ENCODE measurements around the gene BRD8. TPM values are rescaled to one million over a fixed set of nuclear protein-coding genes. Genes with fewer than 3 reads are reported as not detected.

Gene BRD8
- total RNA-seq, 1 experiment from 2014 or later: 73.4 TPM

DNA sequence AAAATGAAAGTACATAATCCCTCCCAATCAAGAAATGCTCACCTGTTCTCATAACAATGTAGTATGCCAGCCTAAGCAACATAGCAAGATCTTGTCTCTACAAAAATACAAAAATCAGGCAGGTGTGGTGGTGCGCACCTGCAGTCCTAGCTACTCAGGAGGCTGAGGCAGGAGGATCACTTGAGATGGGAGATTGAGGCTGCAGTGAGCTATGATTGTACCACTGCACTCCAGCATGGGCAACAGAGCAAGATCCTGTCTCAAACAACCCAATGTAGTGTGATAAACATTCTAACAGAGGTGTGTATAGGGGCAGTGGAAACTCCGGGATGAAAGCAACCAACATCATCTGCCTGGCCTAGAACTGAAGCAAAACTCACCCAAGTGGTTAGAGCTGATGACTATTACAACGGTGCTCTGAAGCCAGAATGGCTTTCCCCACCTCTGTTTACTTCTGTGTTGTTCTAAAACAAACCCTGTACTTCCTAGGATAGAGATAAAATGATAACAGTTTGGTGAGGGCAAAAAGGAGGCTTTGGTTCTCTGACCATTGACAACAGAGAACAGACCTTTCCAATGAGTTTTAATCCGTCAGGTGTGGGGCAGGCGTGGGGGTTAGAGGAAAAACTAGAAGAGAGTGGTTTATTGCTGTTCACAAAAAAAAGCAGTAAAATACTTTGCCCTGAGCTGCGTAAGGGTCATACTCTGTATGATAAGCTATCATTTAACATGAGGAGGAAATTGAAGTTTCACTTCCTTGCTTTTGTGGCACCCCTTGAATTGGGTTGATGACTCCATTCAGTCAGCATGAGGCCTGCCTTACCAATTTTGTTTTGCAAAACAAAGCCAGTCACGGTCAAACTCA is 75.7 kb downstream of the BRD8 start (continued):
- TF ChIP-seq HMGXB4 (CRISPR knock-in tag; IDR thresholded peaks at IDR 0.05): no peak
- TF ChIP-seq NR2C2 (CRISPR knock-in tag; IDR thresholded peaks at IDR 0.05): no peak
- TF ChIP-seq, protein P1, sequence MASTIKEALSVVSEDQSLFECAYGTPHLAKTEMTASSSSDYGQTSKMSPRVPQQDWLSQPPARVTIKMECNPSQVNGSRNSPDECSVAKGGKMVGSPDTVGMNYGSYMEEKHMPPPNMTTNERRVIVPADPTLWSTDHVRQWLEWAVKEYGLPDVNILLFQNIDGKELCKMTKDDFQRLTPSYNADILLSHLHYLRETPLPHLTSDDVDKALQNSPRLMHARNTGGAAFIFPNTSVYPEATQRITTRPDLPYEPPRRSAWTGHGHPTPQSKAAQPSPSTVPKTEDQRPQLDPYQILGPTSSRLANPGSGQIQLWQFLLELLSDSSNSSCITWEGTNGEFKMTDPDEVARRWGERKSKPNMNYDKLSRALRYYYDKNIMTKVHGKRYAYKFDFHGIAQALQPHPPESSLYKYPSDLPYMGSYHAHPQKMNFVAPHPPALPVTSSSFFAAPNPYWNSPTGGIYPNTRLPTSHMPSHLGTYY (CRISPR knock-in tag; IDR thresholded peaks at IDR 0.05): no peak
- TF ChIP-seq, protein P2, sequence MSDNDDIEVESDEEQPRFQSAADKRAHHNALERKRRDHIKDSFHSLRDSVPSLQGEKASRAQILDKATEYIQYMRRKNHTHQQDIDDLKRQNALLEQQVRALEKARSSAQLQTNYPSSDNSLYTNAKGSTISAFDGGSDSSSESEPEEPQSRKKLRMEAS (CRISPR knock-in tag; IDR thresholded peaks at IDR 0.05): no peak
- TF ChIP-seq TCF7 (CRISPR knock-in tag; IDR thresholded peaks at IDR 0.05; ENCODE audit: low read depth): no peak
- TF ChIP-seq FOXJ3 (CRISPR knock-in tag; IDR thresholded peaks at IDR 0.05; ENCODE audit: borderline replicate concordance): no peak

DNA sequence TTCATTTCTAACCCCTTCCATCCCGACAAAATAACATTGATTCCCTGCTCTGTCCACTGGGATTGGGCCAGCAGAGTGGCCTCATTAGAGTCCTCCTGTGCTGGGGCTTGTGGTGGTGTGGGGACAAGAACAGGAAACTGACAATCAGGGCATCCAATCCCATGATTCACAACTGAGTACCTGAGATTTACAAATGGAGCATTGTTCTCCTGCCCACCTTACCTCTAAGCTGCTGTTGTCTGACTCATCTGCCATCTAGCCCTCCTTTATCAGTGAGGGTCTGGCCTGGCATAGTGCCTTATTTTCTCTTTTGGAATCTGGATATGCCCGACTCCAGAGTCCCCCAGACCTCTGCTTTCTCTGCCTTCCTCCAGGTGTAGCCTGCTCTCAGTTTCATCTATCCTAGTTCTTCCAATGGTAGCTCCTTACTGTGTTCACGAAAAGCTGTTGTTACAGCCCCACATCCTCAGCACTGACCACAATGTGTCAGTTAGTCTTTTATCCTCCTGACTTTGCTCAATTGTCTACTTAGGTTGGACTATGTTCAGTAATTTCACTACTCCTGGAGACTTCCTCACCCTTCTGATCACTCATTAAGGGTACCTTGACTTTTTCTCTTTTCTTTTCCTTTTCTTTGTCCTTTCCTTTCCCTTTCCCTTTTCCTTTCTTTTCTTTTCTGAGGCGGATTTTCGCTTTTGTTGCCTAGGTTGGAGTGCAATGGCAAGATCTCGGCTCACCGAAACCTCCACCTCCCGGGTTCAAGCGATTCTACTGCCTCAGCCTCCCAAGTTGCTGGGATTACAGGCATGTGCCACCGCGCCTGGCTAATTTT is 81.2 kb downstream of the BRD8 start:
- Mint-ChIP-seq H3K4me3 (no peak overlapping the region), H3K27me3 (ENCODE audit: low read depth) (peaks cover 100% of the 10 kb centered on the region), H3K9me3 (no peaks in the 10 kb centered on the region), H3K27ac (no peak overlapping the region), H3K36me3 (peaks cover 5% of the 10 kb centered on the region; the same call in 1 of the 2 replicates), H3K4me1 (peaks cover 61% of the 10 kb centered on the region)
- DNase-seq (ENCODE audit: low spot score): no peak
- ChIA-PET POLR2A (no interaction called here), CTCF (interaction anchor here (0.8 to 3.9 kb wide), 3 partner anchors 14 to 37 kb away, joined by 3 to 26 read pairs (median 3); partner anchors contain the start of gene WNT8A)
- ATAC-seq: no peak
- TF ChIP-seq ZNF425 (CRISPR knock-in tag; conservative IDR thresholded peaks at IDR 0.05) (no peak), OVOL2 (CRISPR knock-in tag; IDR thresholded peaks at IDR 0.05; ENCODE audit: borderline replicate concordance) (no peak), ZNF219 (CRISPR knock-in tag; IDR thresholded peaks at IDR 0.05; ENCODE audit: borderline replicate concordance) (no peak), RORB (CRISPR knock-in tag; IDR thresholded peaks at IDR 0.05) (no peak), JAZF1 (CRISPR knock-in tag; IDR thresholded peaks at IDR 0.05) (no peak), TCF7 (CRISPR knock-in tag; IDR thresholded peaks at IDR 0.05; ENCODE audit: low read depth) (no peak), SOX15 (CRISPR knock-in tag; IDR thresholded peaks at IDR 0.05) (no peak)
- TF ChIP-seq, protein P3, sequence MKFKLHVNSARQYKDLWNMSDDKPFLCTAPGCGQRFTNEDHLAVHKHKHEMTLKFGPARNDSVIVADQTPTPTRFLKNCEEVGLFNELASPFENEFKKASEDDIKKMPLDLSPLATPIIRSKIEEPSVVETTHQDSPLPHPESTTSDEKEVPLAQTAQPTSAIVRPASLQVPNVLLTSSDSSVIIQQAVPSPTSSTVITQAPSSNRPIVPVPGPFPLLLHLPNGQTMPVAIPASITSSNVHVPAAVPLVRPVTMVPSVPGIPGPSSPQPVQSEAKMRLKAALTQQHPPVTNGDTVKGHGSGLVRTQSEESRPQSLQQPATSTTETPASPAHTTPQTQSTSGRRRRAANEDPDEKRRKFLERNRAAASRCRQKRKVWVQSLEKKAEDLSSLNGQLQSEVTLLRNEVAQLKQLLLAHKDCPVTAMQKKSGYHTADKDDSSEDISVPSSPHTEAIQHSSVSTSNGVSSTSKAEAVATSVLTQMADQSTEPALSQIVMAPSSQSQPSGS (CRISPR knock-in tag; IDR thresholded peaks at IDR 0.05; ENCODE audit: borderline replicate concordance, low read depth): no peak
- TF ChIP-seq, protein P4, sequence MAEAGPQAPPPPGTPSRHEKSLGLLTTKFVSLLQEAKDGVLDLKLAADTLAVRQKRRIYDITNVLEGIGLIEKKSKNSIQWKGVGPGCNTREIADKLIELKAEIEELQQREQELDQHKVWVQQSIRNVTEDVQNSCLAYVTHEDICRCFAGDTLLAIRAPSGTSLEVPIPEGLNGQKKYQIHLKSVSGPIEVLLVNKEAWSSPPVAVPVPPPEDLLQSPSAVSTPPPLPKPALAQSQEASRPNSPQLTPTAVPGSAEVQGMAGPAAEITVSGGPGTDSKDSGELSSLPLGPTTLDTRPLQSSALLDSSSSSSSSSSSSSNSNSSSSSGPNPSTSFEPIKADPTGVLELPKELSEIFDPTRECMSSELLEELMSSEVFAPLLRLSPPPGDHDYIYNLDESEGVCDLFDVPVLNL (CRISPR knock-in tag; IDR thresholded peaks at IDR 0.05; ENCODE audit: borderline replicate concordance, low read depth): no peak
- TF ChIP-seq, protein P5, sequence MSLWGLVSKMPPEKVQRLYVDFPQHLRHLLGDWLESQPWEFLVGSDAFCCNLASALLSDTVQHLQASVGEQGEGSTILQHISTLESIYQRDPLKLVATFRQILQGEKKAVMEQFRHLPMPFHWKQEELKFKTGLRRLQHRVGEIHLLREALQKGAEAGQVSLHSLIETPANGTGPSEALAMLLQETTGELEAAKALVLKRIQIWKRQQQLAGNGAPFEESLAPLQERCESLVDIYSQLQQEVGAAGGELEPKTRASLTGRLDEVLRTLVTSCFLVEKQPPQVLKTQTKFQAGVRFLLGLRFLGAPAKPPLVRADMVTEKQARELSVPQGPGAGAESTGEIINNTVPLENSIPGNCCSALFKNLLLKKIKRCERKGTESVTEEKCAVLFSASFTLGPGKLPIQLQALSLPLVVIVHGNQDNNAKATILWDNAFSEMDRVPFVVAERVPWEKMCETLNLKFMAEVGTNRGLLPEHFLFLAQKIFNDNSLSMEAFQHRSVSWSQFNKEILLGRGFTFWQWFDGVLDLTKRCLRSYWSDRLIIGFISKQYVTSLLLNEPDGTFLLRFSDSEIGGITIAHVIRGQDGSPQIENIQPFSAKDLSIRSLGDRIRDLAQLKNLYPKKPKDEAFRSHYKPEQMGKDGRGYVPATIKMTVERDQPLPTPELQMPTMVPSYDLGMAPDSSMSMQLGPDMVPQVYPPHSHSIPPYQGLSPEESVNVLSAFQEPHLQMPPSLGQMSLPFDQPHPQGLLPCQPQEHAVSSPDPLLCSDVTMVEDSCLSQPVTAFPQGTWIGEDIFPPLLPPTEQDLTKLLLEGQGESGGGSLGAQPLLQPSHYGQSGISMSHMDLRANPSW (CRISPR knock-in tag; conservative IDR thresholded peaks at IDR 0.05; ENCODE audit: low read depth): no peak
